HG03521 (cell line): ENCODE measurements around the gene CCDC28A.

Experiments used
- ATAC-seq: cut with Tn5 transposase; IDR thresholded peaks from one replicate; pipeline ENCODE4 v1.9.1; 2021; ENCODE audit warnings: mild to moderate bottlenecking, moderate library complexity; ENCODE audit not compliant: unreplicated experiment

Gene CCDC28A

GRCh38 chr6:138833816-138834539, 60.4 kb downstream of the CCDC28A start:
- no peak for ATAC-seq

- no peak for ATAC-seq
Measured at GRCh38 chr6:138837246-138837645, 63.7 kb downstream of the CCDC28A start.
